Thoracic aorta (tissue), 2 donors: ENCODE measurements around the gene WHRN. TPM values are rescaled to one million over a fixed set of nuclear protein-coding genes. Genes with fewer than 3 reads are reported as not detected.

Experiments used
- ATAC-seq: fragments of 150-250 bp; one replicate; pipeline ENCODE4 v1.8.0; 2017; ENCODE audit warnings: low read depth; ENCODE audit not compliant: insufficient number of reproducible peaks, low FRiP score
- DNase-seq: peaks from one replicate; pipeline ENCODE4 v3.0.0-alpha.2; 2020; ENCODE audit warnings: low spot score
- H3K27ac ChIP-seq, 2 donors: fragments of 200-600 bp; sonication (generic); 1 replicate in 1 of 2; 2 replicates in 1 of 2; pipeline ENCODE4 v1.5.1; 2016; ENCODE audit warnings: mild to moderate bottlenecking in 2 of 2, moderate library complexity in 2 of 2
- H3K27me3 ChIP-seq: fragments of 200-600 bp; sonication (generic); replicated peaks from 2 replicates; pipeline ENCODE4 v1.6.0; 2016; ENCODE audit warnings: mild to moderate bottlenecking; ENCODE audit not compliant: insufficient read depth
- H3K36me3 ChIP-seq: fragments of 200-600 bp; sonication (generic); one replicate; pipeline ENCODE4 v1.5.1; 2016
- H3K4me1 ChIP-seq, 2 donors: fragments of 200-600 bp; sonication (generic); 1 replicate in 1 of 2; 2 replicates in 1 of 2; pipeline versions ENCODE4 v1.5.1 to v1.6.0; 2016; ENCODE audit warnings: low read depth in 2 of 2, mild to moderate bottlenecking in 1 of 2; ENCODE audit not compliant: control insufficient read depth in 1 of 2
- H3K4me3 ChIP-seq: fragments of 200-600 bp; sonication (generic); 2 replicates; pipeline ENCODE4 v1.5.1; 2016; ENCODE audit warnings: mild to moderate bottlenecking
- H3K9me3 ChIP-seq: fragments of 200-600 bp; sonication (generic); 2 replicates; pipeline ENCODE4 v1.5.1; 2016
- CTCF ChIP-seq: fragments of 200-600 bp; sonication (generic); IDR thresholded peaks from one replicate; pipeline ENCODE4 v1.5.1; 2019; ENCODE audit warnings: antibody characterized with exemption
- total RNA-seq, 2 donors: library from RNA; depleted of rRNA; stranded (reverse); fragments of >200 nt; gene quantifications; one replicate each; pipeline versions ENCODE4 v1.1.0 to v1.2.3, GENCODE V29; 2016

The WHRN gene
- total RNA-seq, 2 donors from 2014 or later = 4.1 to 5.1 TPM

- DNase-seq = no peak
- TF ChIP-seq CTCF = no peak
- H3K4me1 ChIP-seq = no peaks in the 10 kb centered on the region
- no peak for ATAC-seq
- no peak overlapping the region for H3K27ac ChIP-seq
- peaks cover 3% of the 10 kb centered on the region for H3K9me3 ChIP-seq
- H3K27me3 ChIP-seq = no peaks in the 10 kb centered on the region
- H3K36me3 ChIP-seq = no peaks in the 10 kb centered on the region
- no peak overlapping the region for H3K4me3 ChIP-seq
These were observed 52.8 kb downstream of the WHRN start for GRCh38 chr9:114452219-114453165.

GRCh38 chr9:114451707-114452031 is 53.6 kb downstream of the WHRN start:
- Histone ChIP-seq H3K9me3 (peaks cover 3% of the 10 kb centered on the region), H3K4me3 (no peak overlapping the region), H3K27ac (no peak overlapping the region), H3K27me3 (no peaks in the 10 kb centered on the region), H3K4me1 (no peaks in the 10 kb centered on the region), H3K36me3 (no peaks in the 10 kb centered on the region)
- ATAC-seq (no peak), DNase-seq (no peak)
- no peak for TF ChIP-seq CTCF

- ATAC-seq = no peak
- Histone ChIP-seq H3K9me3 (peaks cover 3% of the 10 kb centered on the region), H3K27ac (no peak overlapping the region), H3K27me3 (no peaks in the 10 kb centered on the region), H3K36me3 (no peaks in the 10 kb centered on the region), H3K4me1 (no peaks in the 10 kb centered on the region), H3K4me3 (no peak overlapping the region)
- TF ChIP-seq CTCF = no peak
- DNase-seq = no peak
These were observed 54.2 kb downstream of the WHRN start for GRCh38 chr9:114450833-114451706.

GRCh38 chr9:114450181-114450580 is 55.1 kb downstream of the WHRN start:
- no peak for DNase-seq
- H3K27me3 ChIP-seq = no peaks in the 10 kb centered on the region
- H3K9me3 ChIP-seq = peaks cover 3% of the 10 kb centered on the region
- H3K36me3 ChIP-seq = no peaks in the 10 kb centered on the region
- no peaks in the 10 kb centered on the region for H3K4me1 ChIP-seq
- no peak for ATAC-seq
- no peak for TF ChIP-seq CTCF
- no peak overlapping the region for H3K4me3 ChIP-seq
- H3K27ac ChIP-seq = no peak overlapping the region

GRCh38 chr9:114449236-114449635 is 56.0 kb downstream of the WHRN start:
- ATAC-seq (no peak), DNase-seq (no peak)
- Histone ChIP-seq H3K9me3 (peaks cover 3% of the 10 kb centered on the region), H3K36me3 (no peaks in the 10 kb centered on the region), H3K4me1 (no peaks in the 10 kb centered on the region), H3K27ac (no peak overlapping the region), H3K4me3 (no peak overlapping the region), H3K27me3 (no peaks in the 10 kb centered on the region)
- TF ChIP-seq CTCF = no peak
